NCI-H128 (cell line): Measurements from ENCODE around the gene DNM1.
"Not testable (repeated sequence)": the region's sequence is repeated elsewhere in the genome, so short reads cannot be mapped to it uniquely, and the experiment has no call there.

ENCODE experiments used
- DNase-seq: peaks from one replicate; lab custom pipeline; 2025; ENCODE audit not compliant: unreplicated experiment; lab: John Stamatoyannopoulos, UW

The DNM1 gene

GRCh38 chr9:128274245-128274644 lies 71.1 kb downstream of the DNM1 start:
- DNase-seq: no peak

GRCh38 chr9:128275198-128276007 lies 72.2 kb downstream of the DNM1 start, which contains the start of gene GOLGA2:
GOLGA2 (minus strand) TSS chr9:128276007; CDS start chr9:128275976, 31 bp downstream.
- DNase-seq: no peak

GRCh38 chr9:128276008-128276573 lies 72.9 kb downstream of the DNM1 start, which contains the start of gene SWI5:
SWI5 (plus strand) TSS chr9:128276276.
- DNase-seq: peak; percentile 99

GRCh38 chr9:128276574-128277270 lies 73.5 kb downstream of the DNM1 start:
- no peak for DNase-seq

GRCh38 chr9:128279088-128280073 lies 76.2 kb downstream of the DNM1 start:
- DNase-seq: not testable (repeated sequence)

- DNase-seq: no peak
Observed at GRCh38 chr9:128280084-128280622, 77.0 kb downstream of the DNM1 start.

GRCh38 chr9:128282500-128282899 lies 79.3 kb downstream of the DNM1 start:
- DNase-seq: no peak

- no peak for DNase-seq
Observed at GRCh38 chr9:128285033-128285784, 82.0 kb downstream of the DNM1 start.

GRCh38 chr9:128286440-128286839 lies 83.3 kb downstream of the DNM1 start:
- no peak for DNase-seq

GRCh38 chr9:128288273-128289004 lies 85.3 kb downstream of the DNM1 start:
- DNase-seq: no peak

GRCh38 chr9:128292009-128292408 lies 88.8 kb downstream of the DNM1 start:
- DNase-seq: no peak

- DNase-seq: no peak
Observed at GRCh38 chr9:128293091-128293490, 89.9 kb downstream of the DNM1 start.

GRCh38 chr9:128294142-128294541 lies 91.0 kb downstream of the DNM1 start:
- DNase-seq: no peak

- DNase-seq: no peak
Observed at GRCh38 chr9:128296340-128297220, 93.4 kb downstream of the DNM1 start.

GRCh38 chr9:128297221-128297773 lies 94.1 kb downstream of the DNM1 start:
- DNase-seq: no peak

GRCh38 chr9:128298535-128299482 lies 95.6 kb downstream of the DNM1 start:
- DNase-seq: no peak
